ENCODE data around the gene NBAS. TPM values are rescaled to one million over a fixed set of nuclear protein-coding genes. Genes with fewer than 3 reads are reported as not detected.

NBAS gene
- total and polyA plus RNA-seq, 2 of the 13 experiments (the other 11 are each of a cell fraction or from before 2014, with no cell fraction given) = 33.6 to 58.7 TPM

DNA sequence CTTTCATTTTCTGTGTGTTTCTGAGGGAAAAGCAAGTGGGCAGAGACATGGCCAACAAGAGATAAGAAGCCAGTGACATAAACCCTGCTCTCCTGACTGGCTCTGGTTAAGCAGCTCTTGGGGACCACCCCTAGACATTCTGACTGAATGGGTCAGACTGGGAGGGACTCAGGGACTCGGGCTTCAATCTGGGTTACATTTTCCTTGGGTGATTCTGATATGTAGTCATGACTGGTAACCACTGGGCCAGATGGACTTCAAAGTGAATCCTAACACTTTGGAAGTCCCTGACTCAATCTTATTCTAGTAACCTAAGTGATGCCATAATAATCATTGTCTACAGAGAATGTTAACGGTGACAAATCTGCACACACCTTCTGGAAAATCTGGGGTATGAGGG, 397.8 kb downstream of the NBAS start (continued):
- TF ChIP-seq, protein P1, sequence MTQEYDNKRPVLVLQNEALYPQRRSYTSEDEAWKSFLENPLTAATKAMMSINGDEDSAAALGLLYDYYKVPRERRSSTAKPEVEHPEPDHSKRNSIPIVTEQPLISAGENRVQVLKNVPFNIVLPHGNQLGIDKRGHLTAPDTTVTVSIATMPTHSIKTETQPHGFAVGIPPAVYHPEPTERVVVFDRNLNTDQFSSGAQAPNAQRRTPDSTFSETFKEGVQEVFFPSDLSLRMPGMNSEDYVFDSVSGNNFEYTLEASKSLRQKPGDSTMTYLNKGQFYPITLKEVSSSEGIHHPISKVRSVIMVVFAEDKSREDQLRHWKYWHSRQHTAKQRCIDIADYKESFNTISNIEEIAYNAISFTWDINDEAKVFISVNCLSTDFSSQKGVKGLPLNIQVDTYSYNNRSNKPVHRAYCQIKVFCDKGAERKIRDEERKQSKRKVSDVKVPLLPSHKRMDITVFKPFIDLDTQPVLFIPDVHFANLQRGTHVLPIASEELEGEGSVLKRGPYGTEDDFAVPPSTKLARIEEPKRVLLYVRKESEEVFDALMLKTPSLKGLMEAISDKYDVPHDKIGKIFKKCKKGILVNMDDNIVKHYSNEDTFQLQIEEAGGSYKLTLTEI (CRISPR knock-in tag; conservative IDR thresholded peaks at IDR 0.05) = no peak
- TF ChIP-seq, protein P2, sequence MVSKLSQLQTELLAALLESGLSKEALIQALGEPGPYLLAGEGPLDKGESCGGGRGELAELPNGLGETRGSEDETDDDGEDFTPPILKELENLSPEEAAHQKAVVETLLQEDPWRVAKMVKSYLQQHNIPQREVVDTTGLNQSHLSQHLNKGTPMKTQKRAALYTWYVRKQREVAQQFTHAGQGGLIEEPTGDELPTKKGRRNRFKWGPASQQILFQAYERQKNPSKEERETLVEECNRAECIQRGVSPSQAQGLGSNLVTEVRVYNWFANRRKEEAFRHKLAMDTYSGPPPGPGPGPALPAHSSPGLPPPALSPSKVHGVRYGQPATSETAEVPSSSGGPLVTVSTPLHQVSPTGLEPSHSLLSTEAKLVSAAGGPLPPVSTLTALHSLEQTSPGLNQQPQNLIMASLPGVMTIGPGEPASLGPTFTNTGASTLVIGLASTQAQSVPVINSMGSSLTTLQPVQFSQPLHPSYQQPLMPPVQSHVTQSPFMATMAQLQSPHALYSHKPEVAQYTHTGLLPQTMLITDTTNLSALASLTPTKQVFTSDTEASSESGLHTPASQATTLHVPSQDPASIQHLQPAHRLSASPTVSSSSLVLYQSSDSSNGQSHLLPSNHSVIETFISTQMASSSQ (IDR thresholded peaks at IDR 0.05; ENCODE audit: low read depth) = no peak
- TF ChIP-seq, protein P2 (CRISPR knock-in tag; IDR thresholded peaks at IDR 0.05; ENCODE audit: borderline replicate concordance) = no peak
- no peak for TF ChIP-seq SNRNP70 (IDR thresholded peaks at IDR 0.05; ENCODE audit: low read depth, low read length)
- TF ChIP-seq, protein P3, sequence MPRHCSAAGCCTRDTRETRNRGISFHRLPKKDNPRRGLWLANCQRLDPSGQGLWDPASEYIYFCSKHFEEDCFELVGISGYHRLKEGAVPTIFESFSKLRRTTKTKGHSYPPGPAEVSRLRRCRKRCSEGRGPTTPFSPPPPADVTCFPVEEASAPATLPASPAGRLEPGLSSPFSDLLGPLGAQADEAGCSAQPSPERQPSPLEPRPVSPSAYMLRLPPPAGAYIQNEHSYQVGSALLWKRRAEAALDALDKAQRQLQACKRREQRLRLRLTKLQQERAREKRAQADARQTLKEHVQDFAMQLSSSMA (CRISPR knock-in tag; IDR thresholded peaks at IDR 0.05) = no peak
- TF ChIP-seq CREM (IDR thresholded peaks at IDR 0.05) = no peak
- TF ChIP-seq CREM (CRISPR knock-in tag; IDR thresholded peaks at IDR 0.05) = no peak
- TF ChIP-seq PHF21A (CRISPR knock-in tag; IDR thresholded peaks at IDR 0.05) = no peak

Measured in HepG2 (cell line).